ENCODE measurements around the gene APMAP. TPM values are rescaled to one million over a fixed set of nuclear protein-coding genes. Genes with fewer than 3 reads are reported as not detected.
A peak's percentile ranks its signal among the peaks of the same experiment; 100 is the strongest.

Gene APMAP
- total RNA-seq, 4 donors from 2014 or later, result 18.8 to 78.7 (median 57.7) TPM

DNA sequence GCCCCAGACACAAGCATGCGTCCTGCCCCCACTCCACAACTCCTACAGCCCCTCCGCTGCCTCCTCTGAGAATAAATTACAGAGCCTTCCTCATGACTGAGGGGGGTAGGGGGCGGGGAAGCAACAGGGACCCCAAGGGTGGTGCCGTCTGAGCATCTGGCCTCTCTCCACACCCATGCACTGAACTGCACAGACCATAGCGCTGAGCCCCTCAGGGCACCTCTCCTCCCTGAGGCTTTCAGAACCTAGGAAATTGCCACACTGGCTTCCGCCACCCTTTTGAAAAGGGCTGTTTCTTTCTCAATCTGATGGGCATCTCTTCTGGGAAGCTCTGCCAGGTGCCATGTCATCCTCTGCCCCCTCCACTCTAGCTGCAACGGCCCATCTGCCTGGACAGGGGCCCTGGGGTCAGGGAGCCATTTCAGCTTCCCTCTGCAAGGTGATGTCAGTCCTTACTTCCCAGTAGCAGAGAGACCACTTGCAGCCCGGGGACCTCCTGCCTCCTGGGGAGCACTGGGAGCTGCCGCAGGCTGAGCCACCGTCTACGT, 40.9 kb downstream of the APMAP start:
- no peaks in the 10 kb centered on the region for H3K9me3 ChIP-seq
- H3K4me3 ChIP-seq, result no peak overlapping the region
- H3K4me1 ChIP-seq, result no peaks in the 10 kb centered on the region
- intact Hi-C loops (cut with DNase I; ENCODE audit: low total_unique reads), result no loop called here
- DNase-seq, result peak in 1 of 2 donors; percentile 13
- no peak for TF ChIP-seq POLR2A (IDR thresholded peaks at IDR 0.05)
- TF ChIP-seq, protein P1, sequence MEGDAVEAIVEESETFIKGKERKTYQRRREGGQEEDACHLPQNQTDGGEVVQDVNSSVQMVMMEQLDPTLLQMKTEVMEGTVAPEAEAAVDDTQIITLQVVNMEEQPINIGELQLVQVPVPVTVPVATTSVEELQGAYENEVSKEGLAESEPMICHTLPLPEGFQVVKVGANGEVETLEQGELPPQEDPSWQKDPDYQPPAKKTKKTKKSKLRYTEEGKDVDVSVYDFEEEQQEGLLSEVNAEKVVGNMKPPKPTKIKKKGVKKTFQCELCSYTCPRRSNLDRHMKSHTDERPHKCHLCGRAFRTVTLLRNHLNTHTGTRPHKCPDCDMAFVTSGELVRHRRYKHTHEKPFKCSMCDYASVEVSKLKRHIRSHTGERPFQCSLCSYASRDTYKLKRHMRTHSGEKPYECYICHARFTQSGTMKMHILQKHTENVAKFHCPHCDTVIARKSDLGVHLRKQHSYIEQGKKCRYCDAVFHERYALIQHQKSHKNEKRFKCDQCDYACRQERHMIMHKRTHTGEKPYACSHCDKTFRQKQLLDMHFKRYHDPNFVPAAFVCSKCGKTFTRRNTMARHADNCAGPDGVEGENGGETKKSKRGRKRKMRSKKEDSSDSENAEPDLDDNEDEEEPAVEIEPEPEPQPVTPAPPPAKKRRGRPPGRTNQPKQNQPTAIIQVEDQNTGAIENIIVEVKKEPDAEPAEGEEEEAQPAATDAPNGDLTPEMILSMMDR (IDR thresholded peaks at IDR 0.05), result no peak
- no peaks in the 10 kb centered on the region for H3K27me3 ChIP-seq
- no peaks in the 10 kb centered on the region for H3K36me3 ChIP-seq
- H3K27ac ChIP-seq, result no peak overlapping the region

DNA sequence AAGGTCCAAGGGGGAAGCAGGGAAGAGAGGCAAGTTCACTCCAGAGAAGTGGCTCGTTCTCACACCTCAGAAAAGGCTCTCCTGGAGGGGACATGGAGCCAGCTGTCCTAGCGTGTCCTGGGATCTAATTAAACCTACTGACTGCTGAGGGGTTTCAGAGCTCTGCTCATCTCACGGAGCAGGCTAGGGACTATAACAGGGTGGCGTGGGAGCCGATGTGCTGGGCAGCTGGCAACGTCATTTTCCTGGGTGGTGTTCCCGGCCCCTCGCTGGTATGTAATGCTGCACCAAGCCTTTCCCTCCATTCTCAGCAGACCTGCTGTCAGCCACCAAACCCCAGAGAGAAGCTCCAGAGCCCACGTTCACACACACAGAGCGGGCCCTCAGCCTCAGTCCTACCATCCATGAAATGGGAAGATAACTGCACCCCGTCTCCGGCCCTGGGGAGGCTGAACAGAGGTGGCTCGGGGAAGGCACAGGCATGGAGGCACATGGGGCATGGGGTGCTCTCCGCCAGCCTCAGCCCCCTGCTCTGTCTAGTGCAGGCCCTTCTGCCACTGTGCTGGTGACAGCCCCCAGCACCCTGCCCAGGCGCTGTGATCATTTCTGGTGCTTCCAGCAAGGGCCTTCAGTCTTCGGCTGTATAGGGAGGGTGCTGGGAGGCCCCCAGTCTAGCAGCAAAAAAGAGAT, 41.6 kb downstream of the APMAP start:
- intact Hi-C loops (cut with DNase I; ENCODE audit: low total_unique reads), result no loop called here
- DNase-seq, result peak in 1 of 2 donors; percentile 7
- no peaks in the 10 kb centered on the region for H3K4me1 ChIP-seq
- no peak overlapping the region for H3K4me3 ChIP-seq
- TF ChIP-seq POLR2A (IDR thresholded peaks at IDR 0.05), result no peak
- TF ChIP-seq, protein P1 (IDR thresholded peaks at IDR 0.05), result no peak
- H3K36me3 ChIP-seq, result no peaks in the 10 kb centered on the region
- H3K27me3 ChIP-seq, result no peaks in the 10 kb centered on the region
- no peaks in the 10 kb centered on the region for H3K9me3 ChIP-seq
- H3K27ac ChIP-seq, result no peak overlapping the region

DNA sequence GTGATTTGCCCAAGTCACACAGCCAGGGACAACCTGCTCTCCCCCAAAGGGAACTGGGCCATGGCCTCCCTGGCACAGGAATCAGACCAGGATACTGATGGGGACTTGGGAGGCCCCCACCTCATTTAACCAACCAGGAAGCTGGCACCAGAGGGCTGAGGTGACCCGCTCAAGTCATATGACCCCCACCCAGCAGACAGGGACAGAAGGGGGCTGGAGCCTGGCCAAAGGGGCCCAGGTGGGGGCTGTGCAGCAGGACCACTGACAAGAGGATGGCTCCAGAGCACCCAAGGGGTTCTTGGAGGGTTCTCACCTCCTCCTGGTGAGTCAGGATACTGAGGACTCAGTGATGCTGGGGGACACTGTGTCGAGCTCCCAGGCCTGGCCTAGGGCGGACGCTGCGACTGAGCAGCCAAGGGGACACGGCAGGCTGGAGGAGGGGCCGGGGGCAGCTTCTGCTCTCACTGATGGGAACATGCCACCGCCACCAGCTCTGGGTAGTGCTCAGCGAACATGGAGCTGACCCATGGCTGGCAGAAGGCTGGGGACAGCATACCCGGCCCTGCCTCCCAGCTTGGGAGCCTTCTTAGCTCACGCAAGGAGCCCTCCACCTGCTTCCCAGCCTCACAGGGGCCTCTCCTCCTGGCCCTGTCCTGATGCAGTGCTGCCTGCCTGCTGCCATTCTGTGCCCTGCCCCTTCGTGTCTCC, 42.3 kb downstream of the APMAP start:
- Histone ChIP-seq H3K27me3 (no peaks in the 10 kb centered on the region), H3K4me3 (no peak overlapping the region), H3K36me3 (no peaks in the 10 kb centered on the region), H3K27ac (no peak overlapping the region), H3K4me1 (no peaks in the 10 kb centered on the region), H3K9me3 (no peaks in the 10 kb centered on the region)
- TF ChIP-seq POLR2A (IDR thresholded peaks at IDR 0.05), result no peak
- TF ChIP-seq, protein P1 (IDR thresholded peaks at IDR 0.05), result no peak
- DNase-seq, result peak in 1 of 2 donors; percentile 11
- intact Hi-C loops (cut with DNase I; ENCODE audit: low total_unique reads), result no loop called here

DNA sequence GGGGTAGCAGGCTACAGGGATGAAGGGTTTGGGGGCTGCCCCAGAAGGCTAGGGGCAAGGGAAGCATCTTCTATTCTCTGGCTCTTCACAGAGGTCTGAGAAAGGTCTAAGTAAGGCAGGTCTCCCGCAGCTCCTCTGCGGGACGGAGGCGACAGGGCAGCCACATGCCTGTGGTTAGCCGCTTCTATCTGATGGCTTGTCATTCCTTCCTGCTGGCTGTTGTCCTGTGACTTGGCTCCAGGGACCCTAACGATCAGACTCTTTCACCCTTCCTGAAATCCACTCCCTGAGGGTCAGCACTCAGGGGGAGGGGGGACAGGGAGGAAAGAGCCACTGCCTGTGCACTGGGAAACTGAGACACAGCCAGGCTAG, 42.8 kb downstream of the APMAP start:
- DNase-seq, result no peak
- no peaks in the 10 kb centered on the region for H3K9me3 ChIP-seq
- H3K4me1 ChIP-seq, result no peaks in the 10 kb centered on the region
- TF ChIP-seq POLR2A (IDR thresholded peaks at IDR 0.05), result no peak
- TF ChIP-seq, protein P1 (IDR thresholded peaks at IDR 0.05), result no peak
- no peaks in the 10 kb centered on the region for H3K27me3 ChIP-seq
- intact Hi-C loops (cut with DNase I; ENCODE audit: low total_unique reads), result no loop called here
- H3K36me3 ChIP-seq, result no peaks in the 10 kb centered on the region
- no peak overlapping the region for H3K27ac ChIP-seq
- H3K4me3 ChIP-seq, result no peak overlapping the region

All from uterus (tissue), 4 donors.